GM18507 (cell line): Measurements from ENCODE around the gene EIF3D.

Experiments used
- DNase-seq: peaks from one replicate; pipeline ENCODE4 v3.0.0; 2011; ENCODE audit warnings: low read depth; ENCODE audit not compliant: insufficient read length; ENCODE audit errors: extremely low spot score
- FAIRE-seq: peaks from 2 replicates; lab custom pipeline; 2011; peaks lifted over from hg19 to GRCh38; lab: Jason Lieb, UNC

The EIF3D gene

GRCh38 chr22:36528795-36529751 is at the start of gene EIF3D:
Gene EIF3D (minus strand): TSS chr22:36529166. CDS start chr22:36526121, 3,045 bp downstream.
- FAIRE-seq (peak; percentile 99), DNase-seq (peak; percentile 89)

- DNase-seq: no peak
- FAIRE-seq: no peak
Measured at GRCh38 chr22:36578619-36579018, 49.7 kb upstream of the EIF3D start.

- FAIRE-seq (no peak), DNase-seq (no peak)
Measured at GRCh38 chr22:36577019-36577418, 48.1 kb upstream of the EIF3D start.

GRCh38 chr22:36574728-36575127 is 45.8 kb upstream of the EIF3D start:
- FAIRE-seq (no peak), DNase-seq (no peak)

GRCh38 chr22:36573815-36574363 is 44.9 kb upstream of the EIF3D start:
- FAIRE-seq: no peak
- DNase-seq: no peak

- FAIRE-seq: no peak
Measured at GRCh38 chr22:36571991-36572390, 43.0 kb upstream of the EIF3D start.

GRCh38 chr22:36569999-36570398 is 41.0 kb upstream of the EIF3D start:
- DNase-seq: no peak
- FAIRE-seq: no peak

More at GRCh38 chr22:36571991-36572390, 43.0 kb upstream of the EIF3D start:
- DNase-seq: no peak

GRCh38 chr22:36568846-36569245 is 39.9 kb upstream of the EIF3D start:
- no peak for DNase-seq
- no peak for FAIRE-seq

- DNase-seq: no peak
- no peak for FAIRE-seq
Measured at GRCh38 chr22:36566720-36567119, 37.8 kb upstream of the EIF3D start.

GRCh38 chr22:36565686-36566085 is 36.7 kb upstream of the EIF3D start:
- DNase-seq: no peak
- no peak for FAIRE-seq

- DNase-seq (no peak), FAIRE-seq (no peak)
Measured at GRCh38 chr22:36565159-36565507, 36.2 kb upstream of the EIF3D start.

- DNase-seq: no peak
- no peak for FAIRE-seq
Measured at GRCh38 chr22:36564422-36565158, 35.6 kb upstream of the EIF3D start.

- DNase-seq (no peak), FAIRE-seq (no peak)
Measured at GRCh38 chr22:36563898-36564297, 34.9 kb upstream of the EIF3D start.

- DNase-seq (no peak), FAIRE-seq (no peak)
Measured at GRCh38 chr22:36563444-36563843, 34.5 kb upstream of the EIF3D start.

GRCh38 chr22:36563001-36563400 is 34.0 kb upstream of the EIF3D start:
- FAIRE-seq: no peak
- DNase-seq: no peak

GRCh38 chr22:36562261-36562835 is 33.4 kb upstream of the EIF3D start:
- DNase-seq (no peak), FAIRE-seq (no peak)

GRCh38 chr22:36561291-36561811 is 32.4 kb upstream of the EIF3D start:
- DNase-seq: no peak
- no peak for FAIRE-seq

- no peak for FAIRE-seq
- DNase-seq: no peak
Measured at GRCh38 chr22:36560001-36560400, 31.0 kb upstream of the EIF3D start.

GRCh38 chr22:36554098-36554497 is 25.1 kb upstream of the EIF3D start:
- FAIRE-seq: no peak
- DNase-seq: no peak

GRCh38 chr22:36552289-36552688 is 23.3 kb upstream of the EIF3D start:
- peak; percentile 60 for FAIRE-seq
- no peak for DNase-seq
